Measurements from ENCODE around the gene ATP8A2.

DNA sequence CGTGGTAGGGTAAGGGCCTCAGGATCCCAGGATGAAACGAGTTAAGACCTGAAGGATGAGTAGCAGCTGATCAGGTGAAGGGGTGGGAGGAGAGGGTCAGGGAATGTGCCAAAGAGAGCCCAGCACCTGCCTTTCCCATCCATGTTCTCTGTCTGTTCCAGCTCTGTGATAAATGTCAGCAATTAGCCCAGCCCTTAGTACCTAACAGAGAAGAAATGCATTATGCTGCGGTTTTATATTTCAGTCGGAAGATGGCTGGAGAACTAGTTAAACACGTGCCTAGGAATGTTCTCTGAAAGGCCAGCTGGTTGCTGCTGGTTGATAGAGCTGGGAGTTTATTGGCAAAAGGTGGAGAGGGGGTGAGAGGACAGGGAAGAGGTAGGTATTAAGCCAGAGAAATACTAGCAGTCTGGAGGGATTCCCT lies 411.8 kb downstream of the ATP8A2 start:
- TF ChIP-seq CHD2 (IDR thresholded peaks at IDR 0.05; ENCODE audit: borderline replicate concordance, low read depth, low read length) (no peak), SMAD1 (IDR thresholded peaks at IDR 0.05; ENCODE audit: low read depth, partially characterized antibody) (no peak), JUND (IDR thresholded peaks at IDR 0.05; ENCODE audit: low read depth, low read length) (no peak)
- TF ChIP-seq, protein P1, sequence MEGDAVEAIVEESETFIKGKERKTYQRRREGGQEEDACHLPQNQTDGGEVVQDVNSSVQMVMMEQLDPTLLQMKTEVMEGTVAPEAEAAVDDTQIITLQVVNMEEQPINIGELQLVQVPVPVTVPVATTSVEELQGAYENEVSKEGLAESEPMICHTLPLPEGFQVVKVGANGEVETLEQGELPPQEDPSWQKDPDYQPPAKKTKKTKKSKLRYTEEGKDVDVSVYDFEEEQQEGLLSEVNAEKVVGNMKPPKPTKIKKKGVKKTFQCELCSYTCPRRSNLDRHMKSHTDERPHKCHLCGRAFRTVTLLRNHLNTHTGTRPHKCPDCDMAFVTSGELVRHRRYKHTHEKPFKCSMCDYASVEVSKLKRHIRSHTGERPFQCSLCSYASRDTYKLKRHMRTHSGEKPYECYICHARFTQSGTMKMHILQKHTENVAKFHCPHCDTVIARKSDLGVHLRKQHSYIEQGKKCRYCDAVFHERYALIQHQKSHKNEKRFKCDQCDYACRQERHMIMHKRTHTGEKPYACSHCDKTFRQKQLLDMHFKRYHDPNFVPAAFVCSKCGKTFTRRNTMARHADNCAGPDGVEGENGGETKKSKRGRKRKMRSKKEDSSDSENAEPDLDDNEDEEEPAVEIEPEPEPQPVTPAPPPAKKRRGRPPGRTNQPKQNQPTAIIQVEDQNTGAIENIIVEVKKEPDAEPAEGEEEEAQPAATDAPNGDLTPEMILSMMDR (IDR thresholded peaks at IDR 0.05 in 2 of 3, conservative IDR thresholded peaks at IDR 0.05 in 1 of 3; ENCODE audit: control insufficient read depth in 2 of 3, extremely low read depth in 1 of 3, insufficient read depth in 1 of 3, low read depth in 3 of 3, low read length in 3 of 3), result no peak

Measured in GM12878 (cell line).